Trophoblast cell (in vitro differentiated cells and primary cell): ENCODE results near the gene ADGRL4.

Experiments
- DNase-seq, 2 donors: peaks; one replicate each; pipeline ENCODE4 v3.0.0-alpha.2; 2016
- H2AFZ ChIP-seq: 2 replicates; pipeline ENCODE4 v1.6.1; 2013; ENCODE audit warnings: low read length, moderate library complexity, mild to moderate bottlenecking; ENCODE audit not compliant: insufficient read depth, poor library complexity
- H2AK5ac ChIP-seq: 2 replicates; pipeline ENCODE4 v1.6.1; 2013; ENCODE audit warnings: mild to moderate bottlenecking, low read length
- H2BK120ac ChIP-seq: 2 replicates; pipeline ENCODE4 v1.6.1; 2013; ENCODE audit warnings: low read length, mild to moderate bottlenecking, moderate library complexity; ENCODE audit not compliant: insufficient read depth, poor library complexity
- H2BK12ac ChIP-seq: 2 replicates; pipeline ENCODE4 v1.6.1; 2013; ENCODE audit warnings: mild to moderate bottlenecking, low read length, moderate library complexity
- H2BK5ac ChIP-seq: 2 replicates; pipeline ENCODE4 v1.6.1; 2013; ENCODE audit warnings: low read length, low read depth, moderate library complexity, mild to moderate bottlenecking; ENCODE audit not compliant: poor library complexity
- H3K14ac ChIP-seq: 2 replicates; pipeline ENCODE4 v1.6.1; 2013; ENCODE audit warnings: mild to moderate bottlenecking, low read length
- H3K18ac ChIP-seq: 2 replicates; pipeline ENCODE4 v1.6.1; 2013; ENCODE audit warnings: mild to moderate bottlenecking, low read length
- H3K23ac ChIP-seq: 2 replicates; pipeline ENCODE4 v1.6.1; 2013; ENCODE audit warnings: low read length
- H3K27ac ChIP-seq: 2 replicates; pipeline ENCODE4 v1.5.1; 2013; ENCODE audit warnings: low read depth, mild to moderate bottlenecking, inconsistent platforms, low read length, moderate library complexity
- H3K27me3 ChIP-seq: 2 replicates; pipeline ENCODE4 v1.6.1; 2013; ENCODE audit warnings: inconsistent platforms, mild to moderate bottlenecking, low read length, moderate library complexity; ENCODE audit not compliant: insufficient read depth
- H3K36me3 ChIP-seq, 2 experiments: 1 replicate in 1 of 2; 2 replicates in 1 of 2; pipeline ENCODE4 v1.6.1; 2013; ENCODE audit warnings: low read length in 2 of 2, mild to moderate bottlenecking in 2 of 2, moderate library complexity in 1 of 2; ENCODE audit not compliant: insufficient read depth in 2 of 2, control insufficient read depth in 1 of 2
- H3K4ac ChIP-seq: 2 replicates; pipeline ENCODE4 v1.6.1; 2013; ENCODE audit warnings: low read depth, mild to moderate bottlenecking, low read length, moderate library complexity
- H3K4me1 ChIP-seq, 2 experiments: 1 replicate in 1 of 2; 2 replicates in 1 of 2; pipeline ENCODE4 v1.6.1; 2013; ENCODE audit warnings: low read length in 2 of 2, mild to moderate bottlenecking in 2 of 2, moderate library complexity in 1 of 2; ENCODE audit not compliant: insufficient read depth in 2 of 2, control insufficient read depth in 1 of 2
- H3K4me2 ChIP-seq: 2 replicates; pipeline ENCODE4 v1.6.1; 2013; ENCODE audit warnings: inconsistent platforms, mild to moderate bottlenecking, low read length, moderate library complexity
- H3K4me3 ChIP-seq: 2 replicates; pipeline ENCODE4 v1.5.1; 2013; ENCODE audit warnings: mild to moderate bottlenecking, low read depth, low read length, inconsistent platforms
- H3K79me1 ChIP-seq: one replicate; pipeline ENCODE4 v1.6.1; 2013; ENCODE audit warnings: low read length
- H3K79me2 ChIP-seq: 2 replicates; pipeline ENCODE4 v1.6.1; 2013; ENCODE audit warnings: low read length, mild to moderate bottlenecking; ENCODE audit not compliant: control insufficient read depth, insufficient read depth, poor library complexity
- H3K9ac ChIP-seq: 2 replicates; pipeline ENCODE4 v1.6.1; 2013; ENCODE audit warnings: mild to moderate bottlenecking, low read length
- H3K9me3 ChIP-seq: 2 replicates; pipeline ENCODE4 v1.6.1; 2013; ENCODE audit warnings: low read depth, mild to moderate bottlenecking, control low read depth, inconsistent platforms, low read length; ENCODE audit not compliant: insufficient read depth
- H4K12ac ChIP-seq: 2 replicates; pipeline ENCODE4 v1.6.1; 2013; ENCODE audit warnings: low read depth, mild to moderate bottlenecking, low read length, moderate library complexity
- H4K8ac ChIP-seq: 2 replicates; pipeline ENCODE4 v1.6.1; 2013; ENCODE audit warnings: low read depth, mild to moderate bottlenecking, low read length, moderate library complexity
- H4K91ac ChIP-seq: one replicate; pipeline ENCODE4 v1.6.1; 2013; ENCODE audit warnings: low read depth, mild to moderate bottlenecking, low read length, moderate library complexity
- WGBS: extraction: QIAGEN DNeasy Blood & Tissue Kit; methylation state at CpG from one replicate; pipeline ENCODE4 v1.1.7; 2013; ENCODE audit warnings: missing lambda C conversion rate; ENCODE audit not compliant: insufficient read length, insufficient coverage; ENCODE audit errors: extremely low coverage; 5-methylcytosine and 5-hydroxymethylcytosine counted together

ADGRL4 gene

GRCh38 chr1:78843546-78843945 is 163.0 kb downstream of the ADGRL4 start:
- DNase-seq = peak in 1 of 2 donors; percentile 5
- Histone ChIP-seq H3K27ac (no peak overlapping the region), H3K14ac (no peak overlapping the region), H3K79me1 (no peaks in the 10 kb centered on the region), H3K27me3 (no peaks in the 10 kb centered on the region), H3K36me3 (no peaks in the 10 kb centered on the region), H4K12ac (no peak overlapping the region), H3K23ac (no peak overlapping the region), H4K8ac (no peak overlapping the region), H3K4me1 (peaks cover 4 to 6% of the 10 kb centered on the region in 2 experiments), H3K4me2 (no peak overlapping the region), H2BK5ac (no peak overlapping the region), H2AK5ac (no peak overlapping the region), H2BK12ac (no peak overlapping the region), H3K9ac (no peak overlapping the region), H3K18ac (no peak overlapping the region), H3K4ac (no peak overlapping the region), H3K79me2 (no peaks in the 10 kb centered on the region), H3K9me3 (no peaks in the 10 kb centered on the region), H4K91ac (no peak overlapping the region), H2AFZ (no peak overlapping the region), H2BK120ac (no peak overlapping the region), H3K4me3 (no peak overlapping the region)
- WGBS = no CpG with 5 or more reads among the region's 4 CpGs

GRCh38 chr1:78843111-78843510 is 163.4 kb downstream of the ADGRL4 start:
- Histone ChIP-seq H2BK120ac (no peak overlapping the region), H2AK5ac (no peak overlapping the region)
- no CpG with 5 or more reads among the region's 1 CpG for WGBS

GRCh38 chr1:78840453-78841271 is 165.9 kb downstream of the ADGRL4 start:
- peak in 1 of 2 donors; percentile 2 for DNase-seq
- Histone ChIP-seq H3K4ac (no peak overlapping the region), H3K4me1 (peaks cover 4 to 6% of the 10 kb centered on the region in 2 experiments), H2BK12ac (no peak overlapping the region), H2AFZ (no peak overlapping the region), H3K18ac (no peak overlapping the region), H2BK5ac (no peak overlapping the region), H3K23ac (no peak overlapping the region), H3K4me2 (peak overlapping the region; percentile 24), H3K4me3 (no peak overlapping the region), H3K27ac (peak overlapping the region; percentile 69), H2AK5ac (no peak overlapping the region), H4K12ac (no peak overlapping the region), H3K14ac (no peak overlapping the region), H2BK120ac (no peak overlapping the region), H3K27me3 (no peaks in the 10 kb centered on the region), H3K79me2 (no peaks in the 10 kb centered on the region), H4K8ac (no peak overlapping the region), H3K9ac (peak overlapping the region; percentile 56), H3K36me3 (no peaks in the 10 kb centered on the region), H3K79me1 (no peaks in the 10 kb centered on the region), H4K91ac (no peak overlapping the region), H3K9me3 (no peaks in the 10 kb centered on the region)
- WGBS = no CpG with 5 or more reads among the region's 8 CpGs

More at GRCh38 chr1:78843111-78843510, 163.4 kb downstream of the ADGRL4 start:
- no peak overlapping the region for H3K4me2 ChIP-seq
- no peak overlapping the region for H4K12ac ChIP-seq
- H3K36me3 ChIP-seq = no peaks in the 10 kb centered on the region
- H3K79me1 ChIP-seq = no peaks in the 10 kb centered on the region
- peaks cover 4 to 6% of the 10 kb centered on the region in 2 experiments for H3K4me1 ChIP-seq
- no peak overlapping the region for H2BK5ac ChIP-seq
- no peak overlapping the region for H3K23ac ChIP-seq
- no peaks in the 10 kb centered on the region for H3K9me3 ChIP-seq
- H3K9ac ChIP-seq = no peak overlapping the region
- H3K79me2 ChIP-seq = no peaks in the 10 kb centered on the region
- no peak overlapping the region for H3K18ac ChIP-seq
- no peak for DNase-seq
- no peak overlapping the region for H3K27ac ChIP-seq
- H3K27me3 ChIP-seq = no peaks in the 10 kb centered on the region
- no peak overlapping the region for H3K4me3 ChIP-seq
- no peak overlapping the region for H3K14ac ChIP-seq
- no peak overlapping the region for H4K8ac ChIP-seq
- no peak overlapping the region for H2AFZ ChIP-seq
- H3K4ac ChIP-seq = no peak overlapping the region
- no peak overlapping the region for H4K91ac ChIP-seq
- no peak overlapping the region for H2BK12ac ChIP-seq
